HG02610 (cell line): ENCODE data around the gene OR2T34.
"Not testable (repeated sequence)": the region's sequence is repeated elsewhere in the genome, so short reads cannot be mapped to it uniquely, and the experiment has no call there.

Experiments
- ATAC-seq: cut with Tn5 transposase; IDR thresholded peaks from one replicate; pipeline ENCODE4 v1.9.1; 2021; ENCODE audit warnings: mild to moderate bottlenecking, moderate library complexity; ENCODE audit not compliant: unreplicated experiment

The OR2T34 gene

DNA sequence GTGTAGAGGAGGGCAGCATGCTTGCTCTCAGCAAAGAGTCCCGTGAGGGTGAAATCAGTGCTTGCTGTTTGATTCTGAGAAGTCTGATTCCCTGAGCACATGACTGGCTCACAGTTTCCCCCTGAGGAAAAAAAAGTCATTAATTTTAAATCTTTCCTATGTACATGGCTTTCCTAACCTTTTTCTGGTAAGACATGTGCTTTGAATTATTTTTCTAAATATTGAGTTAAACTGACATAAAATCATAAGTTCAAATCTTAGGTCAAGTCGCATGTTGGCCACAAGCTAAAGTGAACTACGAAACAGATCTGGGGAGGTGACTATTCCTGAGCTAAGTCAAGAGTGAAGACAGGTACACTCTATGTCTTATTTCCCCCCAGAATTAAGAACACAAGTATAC, at the start of gene OR2T34:
OR2T34 (minus strand) TSS at position 101 of the 400 bp plus-strand sequence; CDS start at position 101, 0 bp downstream.
- ATAC-seq, result not testable (repeated sequence)

GRCh38 chr1:248622570-248623001, 48.0 kb upstream of the OR2T34 start:
- ATAC-seq, result peak; percentile 90

DNA sequence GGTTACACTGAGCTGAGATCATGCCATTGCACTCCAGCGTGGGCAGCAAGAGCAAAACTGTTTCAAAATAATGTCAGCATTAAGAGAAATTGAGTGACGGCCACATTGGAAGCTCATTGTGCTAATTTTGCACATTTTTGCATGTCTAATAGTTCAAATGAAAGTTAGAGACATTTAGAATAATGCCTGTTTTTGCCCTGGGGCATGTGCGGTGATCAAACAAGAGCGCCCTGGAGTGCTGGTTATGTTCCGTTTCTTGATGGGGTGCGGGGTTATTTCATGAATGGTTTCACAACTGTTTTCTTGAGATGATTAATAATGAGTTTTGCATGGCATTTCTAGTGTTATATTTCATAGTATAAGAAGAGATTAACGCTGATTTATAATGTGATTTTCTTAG, 47.2 kb upstream of the OR2T34 start:
- ATAC-seq, result no peak

DNA sequence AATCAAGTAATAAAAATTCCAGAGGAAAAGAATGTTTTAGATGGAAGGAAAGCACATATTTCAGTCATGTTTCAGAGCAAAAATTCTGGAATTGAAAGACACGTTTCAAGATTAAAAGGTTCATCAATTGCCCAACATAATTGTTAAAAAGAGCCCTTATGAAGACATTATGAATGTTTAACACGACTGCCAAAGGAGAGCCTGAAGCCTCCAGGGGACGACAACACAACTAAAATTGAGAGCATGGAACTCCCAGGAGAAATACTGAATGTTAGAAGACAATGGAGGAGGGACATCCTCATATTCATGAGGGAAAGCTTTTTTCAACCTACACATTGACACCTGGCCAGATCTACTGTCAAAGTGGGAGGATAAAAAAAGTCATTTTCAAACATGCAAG, 44.3 kb upstream of the OR2T34 start:
- no peak for ATAC-seq

- no peak for ATAC-seq
Measured at GRCh38 chr1:248618119-248618518, 43.6 kb upstream of the OR2T34 start.

- ATAC-seq, result no peak
Measured at GRCh38 chr1:248613742-248614141, 39.2 kb upstream of the OR2T34 start.

DNA sequence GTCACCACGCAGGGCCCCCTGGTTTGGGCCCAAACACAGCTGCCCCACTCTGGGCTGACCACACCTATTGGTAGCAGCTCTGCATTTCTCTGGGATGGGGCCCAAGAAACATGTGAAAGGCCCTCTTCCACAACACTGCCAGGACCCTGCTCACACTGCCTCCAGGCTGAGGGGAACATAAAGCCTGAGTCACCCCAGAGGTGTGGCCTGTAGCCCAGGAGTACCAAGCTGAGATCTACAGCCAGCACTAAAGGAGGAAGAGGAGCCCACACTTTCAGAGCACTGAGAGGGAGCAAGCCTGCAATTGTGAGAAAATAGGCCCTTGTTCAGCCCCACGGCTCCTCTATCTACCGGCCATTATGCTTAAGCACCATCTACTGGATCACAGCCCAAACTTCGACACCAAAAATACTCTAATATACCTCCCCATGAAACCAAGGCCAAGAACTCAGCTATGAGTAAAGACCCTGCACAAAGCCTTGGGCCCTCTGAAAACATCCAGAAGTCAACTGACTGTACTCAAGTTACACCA, 37.4 kb upstream of the OR2T34 start:
- ATAC-seq, result no peak

- ATAC-seq, result no peak
Measured at GRCh38 chr1:248610301-248610700, 35.7 kb upstream of the OR2T34 start.

- ATAC-seq, result no peak
Measured at GRCh38 chr1:248599396-248599795, 24.8 kb upstream of the OR2T34 start.

- no peak for ATAC-seq
Measured at GRCh38 chr1:248597589-248597988, 23.0 kb upstream of the OR2T34 start, which contains the start of gene OR2T10. TSS of gene OR2T10 (minus strand) at chr1:248597700. CDS start at chr1:248593768, 3,932 bp downstream.

DNA sequence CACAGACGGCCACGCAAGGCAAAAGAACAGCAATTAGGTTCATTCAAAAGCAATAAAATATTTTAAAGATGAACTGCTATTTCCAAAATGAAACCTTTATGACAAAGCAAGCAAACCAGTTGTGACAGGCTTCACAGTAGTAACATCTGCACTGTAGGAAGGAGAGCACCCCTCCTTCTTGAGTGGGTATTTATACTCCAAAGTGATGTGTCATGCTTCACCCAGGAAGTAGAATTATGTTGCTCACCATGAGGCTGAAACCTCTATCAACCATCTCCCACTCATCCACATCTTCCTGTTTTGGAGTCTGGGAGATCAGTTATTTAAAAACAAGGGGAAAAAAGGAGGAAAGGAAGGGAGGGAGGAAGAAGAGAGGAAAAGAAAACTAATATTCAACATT, 22.1 kb upstream of the OR2T34 start:
- ATAC-seq, result no peak

DNA sequence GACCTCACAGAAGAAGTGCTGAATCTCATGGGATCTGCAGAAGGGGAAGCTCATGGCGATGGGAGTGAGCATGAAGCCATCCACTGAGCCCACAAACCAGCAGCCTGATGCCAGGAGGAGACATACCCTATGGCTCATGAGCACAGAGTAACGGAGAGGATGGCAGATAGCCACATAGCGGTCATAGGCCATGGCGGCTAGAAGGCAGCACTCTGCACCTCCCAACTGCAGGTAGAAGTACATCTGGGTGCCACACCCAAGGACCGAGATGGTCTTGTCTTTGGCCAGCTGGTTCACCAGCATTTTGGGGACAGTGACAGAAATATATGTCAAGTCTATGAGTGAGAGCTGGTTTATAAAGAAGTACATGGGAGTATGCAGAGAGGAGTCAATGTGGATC, 18.7 kb upstream of the OR2T34 start:
- ATAC-seq, result no peak

- ATAC-seq, result no peak
Measured at GRCh38 chr1:248592655-248593054, 18.1 kb upstream of the OR2T34 start.

GRCh38 chr1:248590055-248590454, 15.5 kb upstream of the OR2T34 start:
- ATAC-seq, result no peak

DNA sequence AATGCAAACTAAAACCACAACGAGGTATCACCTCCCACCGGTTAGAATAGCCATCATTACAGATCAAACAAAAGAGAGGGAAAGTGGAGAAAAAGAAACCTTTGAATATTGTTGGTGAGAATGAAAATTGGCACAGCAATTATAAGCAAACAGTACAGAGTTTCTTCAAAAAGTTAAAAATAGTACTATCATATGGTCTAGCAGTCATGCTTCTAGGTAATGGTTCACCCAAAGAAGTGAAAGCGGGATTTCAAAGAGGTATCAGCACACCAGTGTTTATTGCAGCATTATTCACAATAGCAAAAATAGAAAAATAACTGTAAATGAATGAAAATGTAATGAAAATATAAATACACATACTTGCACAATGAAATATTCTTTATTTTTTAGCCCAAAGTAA, 14.8 kb upstream of the OR2T34 start:
- ATAC-seq, result no peak

- no peak for ATAC-seq
Measured at GRCh38 chr1:248585266-248585665, 10.7 kb upstream of the OR2T34 start.

DNA sequence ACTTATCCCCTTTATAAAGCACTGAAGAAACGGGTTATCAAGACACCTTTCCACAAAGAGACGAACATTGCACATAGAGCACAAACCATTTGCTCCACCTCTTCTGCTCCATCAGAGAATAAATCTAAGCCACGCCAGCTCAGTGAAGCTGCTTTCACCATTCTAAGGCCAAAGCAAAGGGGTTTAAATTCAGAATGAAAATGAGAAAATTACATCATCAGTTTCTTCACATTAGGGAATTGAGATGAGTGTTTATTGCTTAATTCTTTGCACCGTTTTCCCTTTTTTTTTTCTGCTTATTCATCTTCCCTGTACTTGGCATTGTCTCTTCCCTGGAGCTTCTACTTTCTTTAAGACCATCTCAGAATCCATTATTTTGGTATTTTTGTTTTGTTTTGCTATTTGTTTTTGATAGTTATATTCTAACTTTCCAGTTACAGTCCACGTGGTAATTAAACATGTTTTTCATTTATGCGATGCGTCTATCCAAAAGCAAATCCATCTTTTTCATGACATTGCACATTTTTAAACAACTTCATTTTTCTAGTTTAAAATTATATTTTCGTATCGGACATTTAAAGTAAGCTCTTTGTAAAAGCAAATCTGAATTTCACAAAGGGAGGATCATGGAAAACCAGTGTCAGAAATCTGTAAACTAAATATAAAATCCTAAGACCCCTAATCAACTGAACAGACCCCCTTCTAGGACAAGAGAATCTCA, 1.9 kb upstream of the OR2T34 start:
- ATAC-seq, result no peak

DNA sequence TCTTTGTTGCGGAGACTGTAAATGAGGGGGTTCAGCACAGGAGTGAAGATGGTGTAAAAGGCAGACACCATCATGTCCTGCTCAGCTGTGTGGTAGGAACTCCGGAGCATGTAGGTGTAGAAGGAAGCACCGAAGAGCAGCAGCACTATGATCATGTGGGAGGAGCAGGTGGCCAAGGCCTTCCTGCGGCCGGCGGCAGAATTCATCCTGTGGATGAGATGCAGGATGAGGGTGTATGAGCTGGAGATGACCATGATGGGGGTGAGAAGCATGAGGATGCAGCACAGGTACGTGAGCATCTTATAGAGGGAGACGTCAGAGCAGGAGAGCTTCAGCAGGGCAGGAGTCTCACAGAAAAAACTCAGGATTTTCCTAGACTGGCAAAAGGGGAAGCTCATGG, 701 bp downstream of the OR2T34 start:
- not testable (repeated sequence) for ATAC-seq

- ATAC-seq, result peak; percentile 92
Measured at GRCh38 chr1:248572049-248572448, 2.5 kb downstream of the OR2T34 start.

- ATAC-seq, result not testable (repeated sequence)
Measured at GRCh38 chr1:248570811-248571210, 3.7 kb downstream of the OR2T34 start.

- not testable (repeated sequence) for ATAC-seq
Measured at GRCh38 chr1:248569049-248569448, 5.5 kb downstream of the OR2T34 start.

GRCh38 chr1:248565530-248566373, 8.8 kb downstream of the OR2T34 start:
- ATAC-seq, result peak; percentile 83
